NCI-H187 (cell line): ENCODE data around the gene PIK3CA.
A peak's percentile ranks its signal among the peaks of the same experiment; 100 is the strongest.
"Not testable (repeated sequence)": the region's sequence is repeated elsewhere in the genome, so short reads cannot be mapped to it uniquely, and the experiment has no call there.

Experiments
- DNase-seq, 2 experiments: peaks; one replicate each; lab custom pipeline; 2025; lab: John Stamatoyannopoulos, UW

Gene PIK3CA

DNA sequence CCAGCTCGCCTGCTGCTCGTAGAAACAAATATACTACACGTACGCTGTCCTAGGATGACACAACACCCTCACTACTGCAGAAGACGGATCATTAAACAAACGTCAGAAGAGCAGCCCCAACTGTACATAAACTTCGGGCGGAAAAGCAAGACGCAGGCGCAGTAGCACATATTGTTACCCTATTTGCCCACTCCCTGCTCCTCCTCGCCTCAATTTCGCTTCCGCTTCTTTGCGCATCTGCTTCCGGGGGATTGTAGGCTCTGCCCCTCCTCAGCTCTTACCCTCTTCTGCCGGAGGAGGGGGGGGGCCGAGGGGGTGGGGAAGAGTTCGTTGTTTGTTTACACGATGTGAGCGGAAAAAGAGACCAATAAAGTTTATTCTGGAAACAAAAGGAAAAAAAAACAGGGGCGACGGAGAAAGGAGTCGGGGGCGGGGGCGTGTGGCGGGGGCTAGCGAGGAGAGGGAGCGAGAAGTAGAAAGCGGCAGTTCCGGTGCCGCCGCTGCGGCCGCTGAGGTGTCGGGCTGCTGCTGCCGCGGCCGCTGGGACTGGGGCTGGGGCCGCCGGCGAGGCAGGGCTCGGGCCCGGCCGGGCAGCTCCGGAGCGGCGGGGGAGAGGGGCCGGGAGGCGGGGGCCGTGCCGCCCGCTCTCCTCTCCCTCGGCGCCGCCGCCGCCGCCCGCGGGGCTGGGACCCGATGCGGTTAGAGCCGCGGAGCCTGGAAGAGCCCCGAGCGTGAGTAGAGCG, at the start of gene PIK3CA:
TSS of gene PIK3CA (plus strand) at position 485 of the 743 bp plus-strand sequence. CDS start 50,469 bp downstream, outside the sequence.
- DNase-seq, result peak; percentile 77 to 90

DNA sequence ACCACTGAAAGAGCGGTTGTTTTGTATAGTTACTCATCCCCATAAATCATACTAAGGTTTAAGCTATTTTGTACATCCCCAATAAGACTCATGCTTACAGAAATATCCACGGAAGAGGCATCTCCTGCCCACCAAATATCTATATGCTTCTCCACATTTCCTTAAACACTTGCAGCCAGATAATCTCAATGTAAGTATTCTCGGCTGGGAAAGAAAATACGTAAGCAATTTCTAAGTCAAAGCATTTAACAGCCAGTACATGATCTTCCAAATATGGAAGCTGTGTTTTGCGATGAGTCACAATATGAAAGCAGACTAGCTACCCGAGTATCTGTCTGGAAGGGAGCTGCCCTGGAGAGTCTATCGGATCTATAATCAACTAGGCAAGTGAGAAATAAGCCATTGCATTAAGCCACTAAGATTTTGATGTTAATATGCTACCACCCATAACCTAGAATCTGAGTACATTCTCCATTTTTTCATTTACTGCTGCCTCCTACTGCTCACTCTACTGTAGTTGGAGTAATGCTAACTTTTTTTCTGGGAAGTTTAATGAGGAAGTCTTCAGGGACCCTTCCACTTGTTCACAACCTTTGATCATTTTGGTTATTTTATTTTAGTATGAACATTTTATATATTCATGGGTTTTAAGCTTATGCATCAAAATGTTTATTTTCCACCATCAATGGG, 49.6 kb upstream of the PIK3CA start:
- no peak for DNase-seq

DNA sequence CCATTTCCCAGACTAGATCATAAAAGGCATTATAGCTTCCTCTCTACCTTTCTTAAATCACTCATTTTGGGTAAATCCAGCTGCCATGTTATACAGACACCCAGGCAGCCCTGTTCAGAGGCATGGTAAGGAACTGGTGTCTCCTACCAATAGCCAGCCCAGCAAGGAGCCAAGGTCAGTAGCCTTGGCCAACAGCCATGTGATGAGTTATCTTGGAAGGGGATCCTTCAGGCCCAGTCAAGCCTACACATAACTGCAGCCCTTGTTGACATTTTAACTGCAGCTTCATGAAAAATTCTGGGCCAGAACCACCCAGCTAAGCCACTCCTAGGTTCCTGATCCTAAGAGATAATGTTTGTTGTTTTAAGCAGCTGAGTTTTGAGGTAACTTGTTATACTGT, 47.5 kb upstream of the PIK3CA start:
- DNase-seq, result no peak

DNA sequence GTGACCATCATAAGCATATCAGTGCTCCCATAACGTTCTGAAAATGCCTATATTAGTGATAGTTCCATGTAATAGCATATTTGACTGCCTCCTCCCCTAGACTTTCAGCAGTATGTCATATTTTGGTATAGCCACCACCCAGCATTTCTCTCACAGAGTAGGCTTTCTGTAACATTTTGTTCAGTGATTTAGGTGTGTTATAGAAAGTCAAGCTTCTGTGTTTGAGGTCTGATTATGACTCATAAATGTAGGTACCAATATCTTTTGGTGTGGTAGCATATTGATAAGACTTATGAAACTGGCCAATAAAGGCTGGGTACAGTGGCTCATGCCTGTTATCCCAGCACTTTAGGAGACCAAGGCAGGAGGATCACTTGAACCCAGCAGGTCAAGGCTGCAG, 42.3 kb upstream of the PIK3CA start:
- no peak for DNase-seq

DNA sequence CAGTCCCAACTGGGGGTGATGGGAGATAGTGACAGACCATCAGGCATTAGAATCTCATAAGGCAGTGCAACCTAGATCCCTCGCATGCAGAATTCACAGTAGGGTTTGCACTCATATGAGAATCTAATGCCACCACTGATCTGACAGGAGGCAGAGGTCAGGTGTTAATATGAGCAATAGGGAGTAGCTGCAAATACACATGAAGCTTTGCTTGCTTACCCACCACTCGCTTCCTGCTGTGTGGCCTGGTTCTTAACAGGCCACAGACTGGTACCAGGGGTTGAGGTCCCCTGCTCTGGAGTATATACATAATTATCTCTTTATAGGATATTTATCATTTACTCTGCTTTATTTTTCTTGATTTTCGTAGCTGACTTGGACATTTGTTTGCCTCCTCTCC, 40.5 kb upstream of the PIK3CA start:
- DNase-seq, result no peak

DNA sequence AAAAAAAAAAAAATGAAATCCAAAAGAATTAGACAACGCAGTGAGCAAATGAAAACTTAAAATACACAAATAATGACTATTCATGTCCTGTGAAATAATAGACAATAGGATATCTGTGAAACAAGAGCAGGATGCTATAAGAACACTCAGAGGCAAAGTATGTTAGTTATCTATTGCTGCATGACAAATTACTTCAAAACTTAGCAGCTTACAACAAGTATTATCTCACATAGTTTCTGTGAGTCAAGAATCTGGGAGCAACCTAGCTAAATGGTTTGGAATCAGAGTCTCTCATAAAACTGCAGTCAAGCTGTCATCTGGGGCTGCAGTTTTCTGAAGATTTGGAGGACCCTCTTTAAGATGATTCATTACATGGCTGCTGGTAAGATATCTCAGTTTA, 40.1 kb upstream of the PIK3CA start:
- no peak for DNase-seq

DNA sequence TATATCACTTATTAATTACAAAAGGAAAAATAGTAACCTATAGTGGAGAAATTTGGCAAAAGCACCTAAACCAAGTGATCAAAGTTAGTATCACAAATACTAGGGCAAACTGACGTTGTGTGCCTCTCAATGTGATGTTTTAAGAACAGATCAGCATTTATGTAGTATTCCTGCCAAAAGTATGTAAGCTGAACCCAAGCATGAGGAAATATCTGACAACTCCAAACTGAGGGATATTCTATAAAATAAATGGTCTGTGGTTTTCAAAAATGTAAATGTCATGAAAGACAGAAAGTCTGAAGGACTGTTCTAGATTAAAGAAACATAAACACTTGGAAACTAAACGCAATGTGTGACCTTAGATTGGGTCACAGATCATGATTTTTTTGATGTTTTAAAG, 34.3 kb upstream of the PIK3CA start:
- DNase-seq, result no peak

DNA sequence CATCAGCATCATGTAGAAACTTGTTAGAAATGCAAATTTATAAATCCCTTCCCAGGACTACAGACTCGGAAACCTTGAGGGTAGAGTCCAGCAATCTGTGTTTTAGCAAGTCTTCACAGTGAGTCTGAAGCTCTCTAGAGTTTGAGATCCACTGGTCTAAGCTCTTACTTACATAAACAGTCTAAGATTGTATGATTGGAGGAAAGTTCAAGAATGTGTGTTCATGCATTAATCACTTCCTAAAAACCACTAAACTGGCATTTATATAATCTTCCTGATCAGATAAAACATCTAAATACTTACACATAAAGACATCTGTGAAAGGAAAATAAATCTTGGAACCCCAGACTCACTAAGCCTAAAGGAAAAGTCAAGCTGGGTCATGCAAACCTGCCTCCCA, 32.7 kb upstream of the PIK3CA start:
- not testable (repeated sequence) for DNase-seq

DNA sequence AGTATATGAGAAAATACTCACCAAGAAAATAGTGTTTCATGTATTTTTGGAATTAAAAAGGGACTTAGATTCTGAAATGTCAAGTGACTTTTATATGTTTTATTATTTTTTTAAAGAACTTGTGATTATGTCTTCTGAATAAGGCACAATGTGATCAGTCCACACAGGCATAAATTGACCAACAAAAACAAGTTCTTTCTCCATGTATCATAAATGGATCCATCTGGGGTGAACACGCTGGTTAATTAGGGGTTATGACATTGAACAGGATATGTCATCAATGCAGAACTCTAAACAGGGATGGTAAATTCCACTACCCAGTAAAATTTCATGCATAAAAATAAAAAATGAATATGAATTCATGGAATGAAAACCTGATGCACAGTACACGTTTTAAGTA, 31.3 kb upstream of the PIK3CA start:
- no peak for DNase-seq

DNA sequence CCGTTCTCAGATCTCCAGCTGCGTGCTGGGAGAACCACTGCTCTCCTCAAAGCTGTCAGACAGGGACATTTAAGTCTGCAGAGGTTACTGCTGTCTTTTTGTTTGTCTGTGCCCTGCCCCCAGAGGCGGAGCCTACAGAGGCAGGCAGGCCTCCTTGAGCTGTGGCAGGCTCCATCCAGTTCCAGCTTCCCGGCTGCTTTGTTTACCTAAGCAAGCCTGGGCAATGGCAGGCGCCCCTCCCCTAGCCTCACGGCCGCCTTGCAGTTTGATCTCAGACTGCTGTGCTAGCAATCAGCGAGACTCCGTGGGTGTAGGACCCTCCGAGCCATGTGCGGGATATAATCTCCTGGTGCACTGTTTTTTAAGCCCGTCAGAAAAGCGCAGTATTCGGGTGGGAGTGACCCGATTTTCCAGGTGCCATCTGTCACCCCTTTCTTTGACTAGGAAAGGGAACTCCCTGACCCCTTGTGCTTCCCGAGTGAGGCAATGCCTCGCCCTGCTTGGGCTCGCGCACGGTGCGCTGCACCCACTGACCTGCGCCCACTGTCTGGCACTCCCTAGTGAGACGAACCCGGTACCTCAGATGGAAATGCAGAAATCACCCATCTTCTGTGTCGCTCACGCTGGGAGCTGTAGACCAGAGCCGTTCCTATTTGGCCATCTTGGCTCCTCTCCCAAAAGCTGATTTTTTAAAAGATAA, 15.8 kb upstream of the PIK3CA start:
- peak; percentile 19 to 33 for DNase-seq

DNA sequence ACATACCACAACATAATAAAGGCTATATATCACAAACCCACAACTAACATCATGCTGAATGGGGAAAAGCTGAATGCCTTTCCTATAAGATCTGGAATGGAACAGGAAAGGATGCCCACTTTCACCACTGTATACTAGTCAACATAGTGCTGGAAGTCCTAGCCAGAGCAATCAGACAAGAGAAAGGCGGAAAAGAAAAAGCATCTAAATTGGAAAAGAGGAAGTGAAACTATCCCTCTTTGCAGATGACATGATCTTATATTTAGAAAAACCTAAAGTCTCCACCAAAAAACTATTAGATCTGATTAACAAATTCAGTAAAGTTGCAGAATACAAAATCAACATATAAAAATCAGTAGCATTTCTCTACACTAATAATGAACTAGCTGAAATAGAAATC, 14.6 kb upstream of the PIK3CA start:
- DNase-seq, result no peak

DNA sequence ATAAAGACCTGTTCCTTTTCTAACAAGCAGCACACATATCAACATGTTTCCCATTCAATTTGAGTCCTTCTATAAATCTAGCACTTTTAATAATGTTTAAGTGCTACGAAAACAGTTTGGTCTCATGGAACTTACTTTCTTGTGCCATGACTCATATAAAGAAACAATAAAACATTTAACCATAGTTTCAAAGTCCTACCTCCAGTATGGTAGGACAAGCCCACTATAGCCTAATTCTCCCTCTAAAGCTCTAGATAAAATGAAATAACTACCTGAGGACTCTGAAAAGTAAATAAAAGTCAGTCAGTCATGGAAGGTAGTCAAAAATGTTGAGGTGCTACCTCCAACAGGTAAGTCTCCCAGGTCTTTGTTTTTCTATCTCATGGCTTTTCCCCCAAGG, 12.0 kb upstream of the PIK3CA start:
- DNase-seq, result no peak

DNA sequence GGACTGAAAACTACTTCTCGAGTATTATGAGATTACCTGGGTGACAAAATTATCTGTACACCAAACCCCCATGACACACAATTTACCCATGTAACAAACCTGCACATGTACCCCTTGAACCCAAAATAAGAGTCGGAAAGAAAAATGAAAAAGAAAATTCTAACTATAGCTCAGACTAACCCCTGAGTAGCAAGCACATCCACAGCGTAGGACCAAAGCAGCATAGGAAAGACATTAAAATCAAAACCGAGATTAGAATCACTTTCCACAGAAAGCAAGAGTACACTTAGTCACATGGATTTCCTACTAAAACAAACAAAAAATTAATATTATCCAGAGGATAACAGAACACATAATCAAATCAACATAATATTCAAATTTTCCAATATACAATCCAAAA, 6.3 kb upstream of the PIK3CA start:
- no peak for DNase-seq

DNA sequence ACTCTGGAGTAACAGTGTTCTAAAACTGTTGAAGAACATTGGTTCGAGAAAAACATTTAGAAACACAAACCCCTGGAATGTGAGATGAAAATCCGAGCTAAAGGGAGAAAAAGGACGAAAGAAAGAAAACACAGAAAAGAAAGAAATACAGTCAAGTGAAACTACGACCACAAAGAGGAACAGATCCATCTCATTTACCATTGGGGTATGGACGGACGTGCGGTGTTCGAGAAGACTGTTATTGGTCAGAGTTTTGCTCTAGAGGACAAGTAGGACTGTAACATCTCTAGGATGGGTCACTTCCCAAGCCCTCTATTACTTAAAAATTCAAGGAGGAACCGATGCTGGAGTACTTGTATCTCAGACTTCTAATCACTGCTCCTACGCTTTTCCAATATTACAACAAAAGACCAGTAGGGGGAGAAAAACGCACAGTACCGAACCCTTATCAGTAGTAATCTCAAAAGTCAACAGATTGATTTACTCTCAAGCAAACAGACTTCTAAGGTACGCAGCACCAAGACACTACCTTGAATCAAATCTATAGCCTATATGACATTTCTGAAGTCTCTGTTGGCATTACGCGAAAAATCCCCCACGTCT, 1.1 kb upstream of the PIK3CA start:
- peak; percentile 15 to 54 for DNase-seq

DNA sequence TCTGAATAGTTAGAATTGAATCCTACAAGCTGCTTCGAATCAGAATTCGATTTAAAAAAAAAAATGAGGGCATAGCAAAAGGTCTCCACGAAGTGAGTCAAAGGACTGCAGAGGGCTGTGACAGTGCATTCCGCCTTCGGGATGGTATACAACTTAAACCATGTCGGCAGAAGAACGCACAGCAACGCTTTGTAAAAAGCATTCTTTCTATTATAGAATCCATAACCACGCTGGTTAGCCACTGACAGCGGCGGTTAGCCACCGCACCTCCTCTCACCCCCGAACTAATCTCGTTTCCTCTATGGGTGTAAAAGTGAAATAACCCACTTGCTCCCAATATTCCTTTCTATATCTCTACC, 664 bp upstream of the PIK3CA start:
- DNase-seq, result peak in 1 of 2 experiments; percentile 77

DNA sequence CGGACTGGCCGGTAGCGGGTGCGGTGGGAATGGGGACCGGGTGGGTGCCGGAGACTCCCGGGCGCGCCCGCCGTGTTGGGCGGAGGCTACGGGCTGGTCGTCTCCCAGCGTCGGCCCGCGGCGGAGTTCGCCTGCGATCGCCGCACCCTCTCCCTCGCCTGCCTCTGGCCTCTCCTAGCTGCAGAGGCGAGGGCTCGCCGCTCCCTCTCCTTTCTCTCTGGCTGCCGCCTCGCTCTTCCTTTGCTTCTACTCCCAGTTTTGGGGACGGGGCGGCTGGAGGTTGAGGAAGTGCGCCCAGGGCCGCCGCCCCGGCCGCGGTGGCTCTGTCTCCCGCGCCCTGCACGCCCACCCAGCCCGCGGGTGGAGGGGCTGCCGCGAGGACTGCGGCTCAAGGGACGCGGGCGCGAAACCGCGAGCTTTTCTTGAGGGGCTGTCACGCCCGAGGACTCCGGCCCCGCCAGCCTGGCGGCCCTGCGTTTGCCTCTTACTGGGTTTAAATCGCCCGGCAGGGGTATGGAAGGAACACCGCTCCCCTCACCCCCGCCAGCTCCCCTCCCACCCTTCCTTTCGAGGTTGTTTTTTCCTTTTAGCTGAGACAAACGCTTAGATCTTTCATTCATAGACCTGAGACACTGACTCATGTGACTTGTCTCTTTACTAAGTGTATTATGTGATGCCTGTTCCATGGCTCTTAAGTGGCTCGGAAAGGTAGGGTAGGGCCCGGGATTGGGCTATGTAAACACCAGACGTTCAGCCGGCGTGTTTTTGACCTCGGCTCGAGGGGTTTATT, 654 bp downstream of the PIK3CA start:
- peak; percentile 47 to 71 for DNase-seq

DNA sequence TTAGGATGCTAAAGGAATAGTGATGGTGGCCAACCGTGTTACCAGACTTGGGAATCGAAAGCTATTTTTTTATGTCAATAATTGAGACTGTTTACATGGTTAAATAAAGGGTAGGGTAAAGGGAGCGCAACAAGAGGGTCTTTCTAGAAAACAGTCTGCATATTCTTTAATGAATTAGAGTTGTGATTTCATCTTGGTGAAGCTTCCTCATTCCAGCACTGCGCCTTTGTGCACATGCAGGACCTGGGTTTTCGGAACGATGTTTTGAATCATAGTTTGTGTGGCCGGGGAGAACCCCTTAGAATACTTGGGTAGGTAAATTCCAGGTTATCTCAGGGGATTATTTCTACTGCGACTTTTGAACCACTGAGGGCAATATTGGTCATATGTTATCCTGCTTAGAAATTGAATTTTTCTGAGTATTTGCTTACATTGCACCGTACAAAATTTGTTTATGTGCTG, 1.3 kb downstream of the PIK3CA start:
- DNase-seq, result no peak

DNA sequence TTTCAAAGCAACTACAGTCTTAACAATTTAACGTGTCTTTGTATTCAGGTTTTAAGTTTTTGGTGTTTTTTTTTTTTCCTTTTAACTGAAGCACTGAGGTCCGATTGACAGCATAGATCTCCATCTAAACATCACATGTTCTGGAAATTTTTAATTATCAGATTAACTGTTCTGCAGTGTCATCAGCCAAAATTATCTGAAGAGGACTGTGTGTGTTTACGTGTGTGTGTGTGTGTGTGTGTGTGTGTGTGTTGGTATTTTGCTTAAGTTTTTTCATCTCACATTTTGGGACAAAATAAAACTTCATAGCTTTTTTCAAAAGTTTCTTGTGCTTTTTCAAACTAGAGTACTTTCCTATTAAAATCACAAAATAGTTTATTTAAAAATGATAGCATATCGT, 1.8 kb downstream of the PIK3CA start:
- no peak for DNase-seq

DNA sequence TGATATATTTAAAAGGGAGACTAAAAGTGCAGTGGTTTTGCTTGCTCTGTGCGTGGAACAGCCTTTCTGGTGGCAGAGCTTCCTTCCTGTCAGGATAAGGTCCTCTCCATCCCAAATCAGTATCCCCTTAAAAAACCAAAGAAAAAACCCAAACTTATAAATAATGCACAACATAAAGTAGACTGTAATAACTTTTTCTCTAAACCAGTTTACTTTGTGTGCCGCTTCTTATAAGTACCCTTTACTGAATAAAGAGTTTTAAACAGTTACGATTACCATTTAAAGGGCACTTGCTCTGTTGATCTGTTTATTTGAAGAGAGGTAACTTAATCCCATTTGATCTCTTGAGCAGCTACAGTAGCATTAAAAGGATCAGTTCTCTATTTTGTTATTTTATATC, 2.5 kb downstream of the PIK3CA start:
- no peak for DNase-seq

DNA sequence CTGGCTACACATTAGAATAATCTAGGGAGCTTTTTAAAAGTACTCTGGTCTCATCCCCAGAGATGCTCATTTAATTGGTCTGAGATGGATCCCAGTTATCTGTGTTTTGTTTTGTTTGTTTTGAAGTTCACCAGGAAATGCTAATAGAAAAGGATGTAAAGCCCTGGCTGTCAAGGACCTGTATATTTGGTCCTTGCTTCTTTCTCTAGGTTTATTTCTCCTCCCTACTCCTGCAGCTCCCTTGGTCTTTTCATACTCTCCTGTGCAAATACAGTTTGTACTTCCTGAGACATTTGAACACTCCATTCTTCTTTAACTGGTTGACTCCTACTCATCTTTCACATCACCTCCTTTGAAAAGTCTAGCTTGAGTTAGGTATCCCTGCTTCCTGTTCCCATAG, 3.3 kb downstream of the PIK3CA start:
- DNase-seq, result no peak

DNA sequence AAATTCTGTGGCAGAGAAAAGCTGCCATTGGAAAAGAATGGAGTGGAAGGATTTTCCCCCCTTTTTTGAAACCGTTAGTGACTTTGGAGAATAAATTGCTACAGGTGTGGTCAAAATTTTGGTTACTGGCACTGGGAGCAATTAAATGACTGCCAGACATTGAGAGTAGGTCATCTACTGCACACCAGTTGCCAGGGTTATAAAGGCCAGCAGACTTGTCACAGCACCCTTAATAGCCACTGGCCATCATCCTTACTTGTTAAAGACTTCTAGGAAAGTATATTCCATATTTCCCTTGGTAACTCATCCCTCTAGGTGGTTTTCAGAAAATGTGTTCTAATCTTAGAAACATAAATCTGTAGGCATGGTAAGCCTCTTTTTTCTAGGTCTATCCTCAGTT, 8.0 kb downstream of the PIK3CA start:
- DNase-seq, result no peak

DNA sequence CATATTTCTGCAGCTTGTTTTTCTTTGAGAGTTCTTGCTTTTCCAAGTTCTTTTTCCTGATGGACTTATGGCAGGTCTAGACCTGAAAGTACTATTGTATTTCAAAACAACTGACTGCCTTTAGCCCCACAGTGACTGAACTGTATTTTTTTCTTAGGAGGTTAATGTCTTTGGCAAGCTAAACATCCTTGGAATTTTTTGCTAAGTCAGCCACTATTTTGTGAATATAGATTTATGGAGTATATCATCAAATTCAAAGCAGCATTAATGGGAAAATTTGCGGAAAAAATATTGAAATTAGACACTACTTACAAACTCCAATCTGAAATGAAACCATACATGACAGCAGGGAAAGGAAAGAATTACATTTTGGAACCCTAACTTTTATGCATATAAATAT, 8.6 kb downstream of the PIK3CA start:
- no peak for DNase-seq
